ENCODE results near the gene SMAD9.

The SMAD9 gene

DNA sequence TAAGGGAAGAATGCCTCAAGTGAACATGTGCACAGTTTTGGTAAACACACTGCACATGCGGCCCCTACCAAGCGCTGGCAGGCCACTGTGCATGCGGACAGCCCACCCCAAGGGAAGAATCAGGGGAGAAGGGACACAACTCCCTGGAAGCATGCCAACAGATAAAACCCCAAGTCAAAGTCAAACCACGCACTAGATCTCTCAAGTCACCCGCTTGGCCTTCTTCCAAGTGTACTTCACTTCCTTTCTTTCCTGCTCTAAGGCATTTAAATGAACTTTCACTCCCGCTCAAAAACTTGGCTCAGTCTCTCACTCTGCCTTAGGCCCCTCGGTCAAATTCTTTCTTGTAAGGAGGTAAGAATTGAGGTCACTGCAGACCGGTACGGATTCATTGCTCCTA lies 105.6 kb downstream of the SMAD9 start:
- DNase-seq: peak in 1 of 3 experiments; percentile 35

DNA sequence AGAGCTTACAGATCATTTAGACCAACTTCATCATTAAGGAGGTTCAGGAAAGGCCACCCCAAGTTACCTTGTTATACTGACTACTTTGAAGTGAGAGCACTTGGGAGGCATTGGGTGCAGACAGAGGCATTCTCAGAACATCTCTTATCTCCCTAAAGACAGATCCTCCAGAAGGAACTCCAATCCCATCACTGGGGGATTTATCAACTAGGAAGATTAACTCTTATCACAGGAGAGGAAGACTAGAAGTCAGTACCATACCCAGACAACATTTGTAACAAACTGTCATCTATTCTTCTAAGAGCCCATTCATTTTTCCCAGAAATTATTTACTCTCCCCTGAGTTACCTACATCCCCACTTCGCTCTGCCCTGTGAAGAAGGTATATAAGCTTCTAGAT lies 106.8 kb downstream of the SMAD9 start:
- DNase-seq: no peak

DNA sequence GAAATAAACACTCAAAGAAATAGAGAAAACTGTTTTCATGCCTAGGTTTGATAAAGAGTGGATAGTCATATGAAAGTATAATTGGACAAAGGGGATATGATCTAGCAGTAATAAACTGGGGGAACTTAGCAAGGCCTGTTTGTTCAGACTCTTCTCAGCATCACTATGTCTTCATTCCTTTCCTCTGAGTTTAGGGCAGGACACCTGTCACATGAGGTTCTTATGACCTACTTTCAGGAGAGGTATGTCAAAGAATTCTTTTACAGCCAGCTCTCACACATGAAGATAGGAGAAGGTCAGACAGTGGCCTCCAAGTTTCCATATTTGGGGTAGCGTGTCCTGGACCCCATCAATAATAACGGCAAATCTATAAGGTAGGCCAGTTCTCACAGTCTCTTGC lies 112.4 kb downstream of the SMAD9 start:
- no peak for DNase-seq

- DNase-seq: no peak
Measured at GRCh38 chr13:36806102-36806501, 113.9 kb downstream of the SMAD9 start.

DNA sequence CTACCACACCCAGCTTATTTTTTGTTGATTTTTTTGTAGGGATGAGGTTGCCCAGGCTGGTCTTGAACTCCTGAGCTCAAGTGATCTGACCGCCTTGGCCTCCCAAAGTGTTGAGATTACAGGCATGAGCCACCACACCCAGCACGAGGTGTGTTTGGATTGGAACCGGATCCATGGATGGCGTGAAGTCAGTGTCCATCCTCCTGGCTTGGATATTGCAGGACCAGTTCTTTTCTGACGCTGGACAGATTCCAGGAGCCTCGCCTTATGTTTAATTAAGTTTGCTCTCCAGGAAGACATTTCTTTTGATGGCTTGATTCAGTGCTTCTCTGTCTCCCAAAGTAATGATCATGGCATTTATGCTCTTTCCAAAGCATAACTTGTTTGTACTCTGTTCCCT lies 115.5 kb downstream of the SMAD9 start:
- DNase-seq: no peak

DNA sequence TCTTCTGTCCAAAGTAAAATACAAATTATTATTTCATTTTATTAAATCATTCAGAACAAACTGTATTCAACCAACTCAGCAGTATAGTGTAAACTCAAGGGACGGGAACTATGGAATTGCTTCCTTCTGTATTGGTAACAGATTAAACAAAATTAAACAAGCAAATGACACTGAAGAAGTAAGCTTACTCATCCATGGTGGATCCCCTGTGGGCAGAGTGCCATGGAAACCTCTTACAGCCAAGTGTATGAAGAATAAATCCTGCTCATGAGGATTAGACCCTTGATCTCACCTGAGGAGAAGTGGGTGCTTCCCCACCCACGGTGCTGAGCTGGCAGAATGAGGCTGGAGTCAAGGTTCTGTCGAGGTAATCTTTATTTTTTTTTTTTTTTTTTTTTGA lies 119.0 kb downstream of the SMAD9 start:
- DNase-seq: peak in 2 of 3 experiments; percentile 3 to 22

GRCh38 chr13:36796052-36796451 lies 124.0 kb downstream of the SMAD9 start:
- no peak for DNase-seq

GRCh38 chr13:36795463-36795862 lies 124.6 kb downstream of the SMAD9 start:
- DNase-seq: no peak

All from NCI-H1417 (cell line).